Sigmoid colon (tissue), 7 donors: ENCODE measurements around the gene LINGO3. TPM values are rescaled to one million over a fixed set of nuclear protein-coding genes. Genes with fewer than 3 reads are reported as not detected.

Experiments
- DNase-seq: peaks from one replicate; pipeline ENCODE4 v3.0.0-alpha.2; 2019
- H3K27ac ChIP-seq, 4 donors: fragments of 200-600 bp; sonication (generic); one replicate each; pipeline ENCODE4 v1.5.1; 2016 to 2019; ENCODE audit warnings: mild to moderate bottlenecking in 1 of 4
- H3K27me3 ChIP-seq, 3 donors: fragments of 200-600 bp; sonication (generic); one replicate each; pipeline ENCODE4 v1.5.1; 2019; ENCODE audit warnings: mild to moderate bottlenecking in 1 of 3
- H3K36me3 ChIP-seq, 4 donors: fragments of 200-600 bp; sonication (generic); one replicate each; pipeline ENCODE4 v1.5.1; 2016 to 2019
- H3K4me1 ChIP-seq, 4 donors: fragments of 200-600 bp; sonication (generic); one replicate each; pipeline ENCODE4 v1.5.1; 2017 to 2019
- H3K4me3 ChIP-seq, 4 donors: fragments of 200-600 bp; sonication (generic); one replicate each; pipeline ENCODE4 v1.5.1; 2017 to 2019; ENCODE audit warnings: mild to moderate bottlenecking in 2 of 4, moderate library complexity in 1 of 4
- H3K9me3 ChIP-seq, 4 donors: fragments of 200-600 bp in 3 of 4; sonication (generic) in 3 of 4; one replicate each; pipeline versions ENCODE4 v1.5.1 to v1.6.1; 2013 to 2019
- CTCF ChIP-seq, 4 experiments: fragments of 450-650 bp in 3 of 4; fragments of 200-600 bp in 1 of 4; IDR thresholded peaks; one replicate each; pipeline ENCODE4 v1.5.1; 2016 to 2019; ENCODE audit warnings: antibody characterized with exemption in 4 of 4, mild to moderate bottlenecking in 3 of 4, moderate library complexity in 2 of 4
- EP300 ChIP-seq, 4 donors: sonication (generic); formaldehyde crosslinking; IDR thresholded peaks; one replicate each; pipeline ENCODE4 v1.6.1; 2017; ENCODE audit warnings: antibody characterized with exemption in 4 of 4
- POLR2A ChIP-seq, 2 donors: fragments of 450-650 bp; IDR thresholded peaks; one replicate each; pipeline ENCODE4 v1.6.1; 2016; ENCODE audit warnings: antibody characterized with exemption in 2 of 2, mild to moderate bottlenecking in 2 of 2, moderate library complexity in 2 of 2
- POLR2AphosphoS5 ChIP-seq, 4 donors: sonication (generic); formaldehyde crosslinking; IDR thresholded peaks; one replicate each; pipeline ENCODE4 v1.6.1; 2017; ENCODE audit warnings: antibody characterized with exemption in 4 of 4
- WGBS, 2 donors: extraction: QIAGEN DNeasy Blood & Tissue Kit; methylation state at CpG; one replicate each; pipeline ENCODE4 v1.1.7; 2013; 5-methylcytosine and 5-hydroxymethylcytosine counted together
- intact Hi-C: fragments of 100-400 bp; cut with DNase I; formaldehyde crosslinking; loops from one replicate; pipeline ENCODE4 v1.15.1; 2023
- polyA plus RNA-seq, 3 donors: library from polyadenylated mRNA; stranded (reverse); fragments of 200-250 nt; gene quantifications; one replicate each; pipeline ENCODE4 v1.2.3, GENCODE V29; 2013
- total RNA-seq, 4 donors: library from RNA; depleted of rRNA; stranded (reverse); fragments of >200 nt; gene quantifications; one replicate each; pipeline ENCODE4 v1.1.0, GENCODE V29; 2016
- donor health status: healthy with polysubstance abuse.
- donor health status: Bipolar disorder and iron deficiency.
- donor health status: healthy.

LINGO3 gene
- total and polyA plus RNA-seq, 7 donors = 0.14 to 0.70 TPM; not detected in 5

GRCh38 chr19:2259336-2259735 is 48.6 kb downstream of the LINGO3 start:
- Histone ChIP-seq H3K27me3 (peaks cover 0 to under 1% (median 0%) of the 10 kb centered on the region in 3 donors), H3K36me3 (no peaks in the 10 kb centered on the region), H3K4me3 (no peak overlapping the region), H3K4me1 (no peaks in the 10 kb centered on the region), H3K27ac (no peak overlapping the region), H3K9me3 (no peaks in the 10 kb centered on the region)
- no peak for DNase-seq
- WGBS, 2 donors = 86 to 88% methylated on average over 5 of the region's 5 CpGs
- no peak for TF ChIP-seq POLR2AphosphoS5 (IDR thresholded peaks at IDR 0.05)
- TF ChIP-seq EP300 (IDR thresholded peaks at IDR 0.05) = no peak
- no peak for TF ChIP-seq POLR2A (IDR thresholded peaks at IDR 0.05)
- TF ChIP-seq CTCF (IDR thresholded peaks at IDR 0.05) = no peak
- intact Hi-C loops = no loop called here

Other genes with a start within 250 kb of the LINGO3 start
- gene MOB3A, start 211.8 kb downstream of the LINGO3 start, total RNA-seq = 10 to 100 TPM; 25.7 to 65.4 (median 32.0) TPM
- 10 to 100 TPM; 14.4 to 36.1 (median 14.6) TPM for gene MOB3A, start 211.8 kb downstream of the LINGO3 start, polyA plus RNA-seq
- gene IZUMO4, start 211.2 kb downstream of the LINGO3 start, total RNA-seq = 1 to 10 TPM; 2.3 to 6.0 (median 4.6) TPM
- gene IZUMO4, start 211.2 kb downstream of the LINGO3 start, polyA plus RNA-seq = 1 to 10 TPM; 2.4 to 8.5 (median 3.5) TPM
- 10 to 100 TPM; 43.1 to 83.1 (median 51.2) TPM for gene AP3D1, start 156.6 kb downstream of the LINGO3 start, total RNA-seq
- gene AP3D1, start 156.6 kb downstream of the LINGO3 start, polyA plus RNA-seq = 100 to 1,000 TPM in 1 of 3 donors, 10 to 100 TPM in 2; 47.4 to 127 (median 72.6) TPM
- 1 to 10 TPM; 4.6 to 8.0 (median 6.3) TPM for gene DOT1L, start 144.2 kb downstream of the LINGO3 start, total RNA-seq
- 10 to 100 TPM in 2 of 3 donors, 1 to 10 TPM in 1; 6.9 to 26.0 (median 12.6) TPM for gene DOT1L, start 144.2 kb downstream of the LINGO3 start, polyA plus RNA-seq
- 10 to 100 TPM; 40.7 to 57.3 (median 42.8) TPM for gene PLEKHJ1, start 71.8 kb downstream of the LINGO3 start, total RNA-seq
- gene PLEKHJ1, start 71.8 kb downstream of the LINGO3 start, polyA plus RNA-seq = 100 to 1,000 TPM; 228 to 255 (median 247) TPM
- gene SF3A2, start 71.3 kb downstream of the LINGO3 start, total RNA-seq = 10 to 100 TPM; 17.5 to 59.8 (median 24.4) TPM
- 10 to 100 TPM; 16.9 to 61.3 (median 26.4) TPM for gene SF3A2, start 71.3 kb downstream of the LINGO3 start, polyA plus RNA-seq
- gene AMH, start 58.8 kb downstream of the LINGO3 start, total RNA-seq = 1 to 10 TPM in 2 of 4 donors, under 1 TPM in 1, not detected in 1; 0.99 to 1.9 (median 1.8) TPM
- 1 to 10 TPM in 1 of 3 donors, under 1 TPM in 1, not detected in 1; 0.69 to 3.3 TPM for gene AMH, start 58.8 kb downstream of the LINGO3 start, polyA plus RNA-seq
- gene JSRP1, start 51.7 kb downstream of the LINGO3 start, total RNA-seq = under 1 TPM in 1 of 4 donors, not detected in 3; 0.36 TPM
- gene JSRP1, start 51.7 kb downstream of the LINGO3 start, polyA plus RNA-seq = 1 to 10 TPM in 2 of 3 donors, not detected in 1; 1.0 to 1.6 TPM
- gene PEAK3, start 26.0 kb downstream of the LINGO3 start, total RNA-seq = under 1 TPM; 0.41 to 0.82 (median 0.63) TPM
- under 1 TPM; under 0.01 to 0.74 (median 0.46) TPM for gene PEAK3, start 26.0 kb downstream of the LINGO3 start, polyA plus RNA-seq
- 100 to 1,000 TPM in 2 of 4 donors, 10 to 100 TPM in 2; 51.5 to 139 (median 100) TPM for gene LSM7, start 20.4 kb upstream of the LINGO3 start, total RNA-seq
- gene LSM7, start 20.4 kb upstream of the LINGO3 start, polyA plus RNA-seq = 100 to 1,000 TPM; 234 to 427 (median 235) TPM
- gene SPPL2B, start 20.5 kb upstream of the LINGO3 start, total RNA-seq = 10 to 100 TPM; 14.6 to 47.4 (median 24.0) TPM
- gene SPPL2B, start 20.5 kb upstream of the LINGO3 start, polyA plus RNA-seq = 100 to 1,000 TPM in 1 of 3 donors, 10 to 100 TPM in 1, 1 to 10 TPM in 1; 6.0 to 145 (median 12.0) TPM
- under 1 TPM in 3 of 4 donors, not detected in 1; 0.16 to 0.68 (median 0.28) TPM for gene TMPRSS9, start 52.1 kb upstream of the LINGO3 start, total RNA-seq
- gene TMPRSS9, start 52.1 kb upstream of the LINGO3 start, polyA plus RNA-seq = under 1 TPM in 1 of 3 donors, not detected in 2; 0.26 TPM
- 10 to 100 TPM; 23.6 to 29.3 (median 26.3) TPM for gene TIMM13, start 119.4 kb upstream of the LINGO3 start, total RNA-seq
- 100 to 1,000 TPM in 2 of 3 donors, 10 to 100 TPM in 1; 92.2 to 135 (median 101) TPM for gene TIMM13, start 119.4 kb upstream of the LINGO3 start, polyA plus RNA-seq
- gene LMNB2, start 148.8 kb upstream of the LINGO3 start, total RNA-seq = 10 to 100 TPM in 3 of 4 donors, 1 to 10 TPM in 1; 7.4 to 19.7 (median 12.6) TPM
- gene LMNB2, start 148.8 kb upstream of the LINGO3 start, polyA plus RNA-seq = 10 to 100 TPM; 15.0 to 74.4 (median 20.3) TPM
- 100 to 1,000 TPM in 2 of 4 donors, 10 to 100 TPM in 2; 82.0 to 708 (median 108) TPM for gene GADD45B, start 168.0 kb upstream of the LINGO3 start, total RNA-seq
- gene GADD45B, start 168.0 kb upstream of the LINGO3 start, polyA plus RNA-seq = 10 to 100 TPM; 25.0 to 56.3 (median 54.7) TPM